AML-193 (cell line): ENCODE measurements around the gene HMGB1.
"Not testable (repeated sequence)": the region's sequence is repeated elsewhere in the genome, so short reads cannot be mapped to it uniquely, and the experiment has no call there.

Experiments used
- DNase-seq, 2 experiments: peaks; one replicate each; lab custom pipeline; 2025; lab: John Stamatoyannopoulos, UW

HMGB1 gene

GRCh38 chr13:30466358-30466714, 600 bp upstream of the HMGB1 start:
- peak in 1 of 2 experiments; percentile 43 for DNase-seq

- no peak for DNase-seq
Observed at GRCh38 chr13:30465343-30465592, 468 bp downstream of the HMGB1 start.

GRCh38 chr13:30464496-30465342, 1.0 kb downstream of the HMGB1 start:
- DNase-seq, result peak; percentile 77 to 78

- peak; percentile 31 to 44 for DNase-seq
Observed at GRCh38 chr13:30463787-30464495, 1.8 kb downstream of the HMGB1 start.

GRCh38 chr13:30461279-30462066, 4.3 kb downstream of the HMGB1 start:
- peak; percentile 36 to 47 for DNase-seq

GRCh38 chr13:30457306-30457891, 8.3 kb downstream of the HMGB1 start:
- peak in 1 of 2 experiments; percentile 20 for DNase-seq

GRCh38 chr13:30456290-30456689, 9.4 kb downstream of the HMGB1 start:
- DNase-seq, result no peak

GRCh38 chr13:30454991-30455390, 10.7 kb downstream of the HMGB1 start:
- DNase-seq, result no peak

GRCh38 chr13:30453727-30454126, 12.0 kb downstream of the HMGB1 start:
- peak; percentile 67 to 71 for DNase-seq

- not testable (repeated sequence) for DNase-seq
Observed at GRCh38 chr13:30451476-30451875, 14.3 kb downstream of the HMGB1 start.

- no peak for DNase-seq
Observed at GRCh38 chr13:30450066-30450465, 15.7 kb downstream of the HMGB1 start.

GRCh38 chr13:30448441-30448840, 17.3 kb downstream of the HMGB1 start:
- DNase-seq, result no peak

- no peak for DNase-seq
Observed at GRCh38 chr13:30446126-30446500, 19.6 kb downstream of the HMGB1 start.

- no peak for DNase-seq
Observed at GRCh38 chr13:30443957-30444404, 21.8 kb downstream of the HMGB1 start.

GRCh38 chr13:30443491-30443890, 22.2 kb downstream of the HMGB1 start:
- not testable (repeated sequence) for DNase-seq

- no peak for DNase-seq
Observed at GRCh38 chr13:30442926-30443325, 22.8 kb downstream of the HMGB1 start.

GRCh38 chr13:30440910-30441703, 24.6 kb downstream of the HMGB1 start:
- DNase-seq, result no peak

GRCh38 chr13:30438286-30438685, 27.4 kb downstream of the HMGB1 start:
- no peak for DNase-seq

GRCh38 chr13:30437177-30437576, 28.6 kb downstream of the HMGB1 start:
- DNase-seq, result no peak

GRCh38 chr13:30435911-30436451, 29.8 kb downstream of the HMGB1 start:
- DNase-seq, result no peak

GRCh38 chr13:30431269-30431940, 34.3 kb downstream of the HMGB1 start:
- no peak for DNase-seq
